Keratinocyte (primary cell): Measurements from ENCODE around the gene PCDHA6. TPM values are rescaled to one million over a fixed set of nuclear protein-coding genes. Genes with fewer than 3 reads are reported as not detected.

Source experiments
- DNase-seq: peaks from one replicate; pipeline ENCODE4 v3.0.0-alpha.2; 2011; ENCODE audit warnings: low read depth, missing footprints, low spot score
- FAIRE-seq: peaks from 2 replicates; lab custom pipeline; 2011; peaks lifted over from hg19 to GRCh38; lab: Jason Lieb, UNC
- H2AFZ ChIP-seq: 2 replicates; pipeline ENCODE4 v1.6.0; 2012; ENCODE audit warnings: low read length, control low read depth, inconsistent platforms; ENCODE audit not compliant: control insufficient read depth
- H3K27ac ChIP-seq: 2 replicates; pipeline ENCODE4 v1.5.1; 2011; ENCODE audit warnings: low read length; ENCODE audit not compliant: control insufficient read depth, insufficient read depth
- H3K27me3 ChIP-seq: 3 replicates; pipeline ENCODE4 v1.6.0; 2011; ENCODE audit warnings: low read length; ENCODE audit not compliant: control insufficient read depth, insufficient read depth; ENCODE audit errors: extremely low read depth
- H3K36me3 ChIP-seq, 2 experiments: 2 replicates in 1 of 2; 3 replicates in 1 of 2; pipeline ENCODE4 v1.5.1; 2011; ENCODE audit warnings: low read length in 2 of 2, mild to moderate bottlenecking in 1 of 2; ENCODE audit not compliant: control insufficient read depth in 2 of 2, insufficient read depth in 2 of 2; ENCODE audit errors: extremely low read depth in 1 of 2
- H3K4me1 ChIP-seq: 3 replicates; pipeline ENCODE4 v1.5.1; 2011; ENCODE audit warnings: low read length; ENCODE audit not compliant: control insufficient read depth, insufficient read depth; ENCODE audit errors: extremely low read depth
- H3K4me2 ChIP-seq: 3 replicates; pipeline ENCODE4 v1.6.0; 2011; ENCODE audit warnings: low read depth, low read length; ENCODE audit not compliant: control insufficient read depth, insufficient read depth; ENCODE audit errors: extremely low read depth
- H3K4me3 ChIP-seq, 3 experiments: fragments of 200-600 bp in 1 of 3; sonication (generic) in 1 of 3; 2 replicates in 2 of 3; 3 replicates in 1 of 3; pipeline ENCODE4 v1.5.1; 2011 to 2016; ENCODE audit warnings: low read length in 3 of 3, mild to moderate bottlenecking in 3 of 3, control low read depth in 2 of 3, inconsistent platforms in 1 of 3, low read depth in 1 of 3, mixed read lengths in 1 of 3, mixed run types in 1 of 3, moderate library complexity in 1 of 3; ENCODE audit not compliant: control insufficient read depth in 2 of 3, insufficient read depth in 2 of 3; ENCODE audit errors: extremely low read depth in 1 of 3
- H3K79me2 ChIP-seq: 2 replicates; pipeline ENCODE4 v1.6.0; 2012; ENCODE audit warnings: low read length; ENCODE audit not compliant: control insufficient read depth, insufficient read depth
- H3K9ac ChIP-seq: 3 replicates; pipeline ENCODE4 v1.6.0; 2011; ENCODE audit warnings: low read length; ENCODE audit not compliant: control insufficient read depth, insufficient read depth; ENCODE audit errors: extremely low read depth
- H3K9me1 ChIP-seq: 3 replicates; pipeline ENCODE4 v1.6.0; 2011; ENCODE audit warnings: low read length; ENCODE audit not compliant: control insufficient read depth, insufficient read depth; ENCODE audit errors: extremely low read depth
- H3K9me3 ChIP-seq: 2 replicates; pipeline ENCODE4 v1.5.1; 2012; ENCODE audit warnings: low read depth, low read length; ENCODE audit not compliant: control insufficient read depth
- H4K20me1 ChIP-seq: 3 replicates; pipeline ENCODE4 v1.6.0; 2011; ENCODE audit warnings: low read length; ENCODE audit not compliant: control insufficient read depth, insufficient read depth; ENCODE audit errors: extremely low read depth
- CTCF ChIP-seq, 3 experiments: IDR thresholded peaks in 1 of 3; conservative IDR thresholded peaks in 1 of 3; optimal IDR thresholded peaks in 1 of 3; 2 replicates in 2 of 3; 3 replicates in 1 of 3; pipeline versions ENCODE3 to v1.5.1; 2011; ENCODE audit warnings: low read length in 3 of 3, mild to moderate bottlenecking in 3 of 3, moderate library complexity in 2 of 3, control low read depth in 1 of 3, inconsistent platforms in 1 of 3; ENCODE audit not compliant: insufficient read depth in 2 of 3; ENCODE audit errors: extremely low read depth in 1 of 3
- EZH2 ChIP-seq: IDR thresholded peaks from one replicate; pipeline ENCODE4 v1.6.1; 2012; ENCODE audit warnings: inconsistent platforms, mild to moderate bottlenecking, low read length, moderate library complexity
- dilution Hi-C: fragments of 300-500 bp; cut with MboI; formaldehyde crosslinking; loops from one replicate; pipeline ENCODE4 v1.7.0; 2020; ENCODE audit warnings: low sequenced_read_pairs; ENCODE audit not compliant: extremely low pct_ligation_motif_present
- polyA plus RNA-seq, 5 experiments: library from polyadenylated mRNA; depleted of rRNA in 3 of 5; stranded (reverse) in 3 of 5; stranded (forward) in 1 of 5; unstranded in 1 of 5; fragments of >200 nt; gene quantifications; 1 replicate in 1 of 5; 2 replicates in 3 of 5; 3 replicates in 1 of 5; pipeline versions ENCODE4 v1.2.1 to v1.2.3, GENCODE V29; 2011 to 2012; ENCODE audit warnings: missing spikeins in 2 of 5, low read depth in 1 of 5, low replicate concordance in 1 of 5

The PCDHA6 gene
- polyA plus RNA-seq, 1 donor (not counting 4 experiments of a cell fraction or from before 2014, with no cell fraction given), result 0.04 TPM

- DNase-seq (no peak), FAIRE-seq (no peak)
- no peaks in the 10 kb centered on the region for H3K4me1 ChIP-seq
- TF ChIP-seq EZH2 (no peak), CTCF (optimal IDR thresholded peaks at IDR 0.05 in 1 of 3, IDR thresholded peaks at IDR 0.05 in 1 of 3, conservative IDR thresholded peaks at IDR 0.05 in 1 of 3; ENCODE audit: extremely low read depth in 1 of 3, insufficient read depth in 2 of 3, low read length in 3 of 3) (no peak)
- no peaks in the 10 kb centered on the region for H3K79me2 ChIP-seq
- H3K36me3 ChIP-seq, result no peaks in the 10 kb centered on the region
- H3K9ac ChIP-seq, result no peak overlapping the region
- peaks cover 24% of the 10 kb centered on the region for H3K9me3 ChIP-seq
- H3K27me3 ChIP-seq, result no peaks in the 10 kb centered on the region
- no peak overlapping the region for H3K27ac ChIP-seq
- no peak overlapping the region for H3K4me2 ChIP-seq
- dilution Hi-C loops, result no loop called here
- no peak overlapping the region for H3K4me3 ChIP-seq
- H3K9me1 ChIP-seq, result no peaks in the 10 kb centered on the region
- no peaks in the 10 kb centered on the region for H4K20me1 ChIP-seq
- H2AFZ ChIP-seq, result no peak overlapping the region
These were observed 36.7 kb upstream of the PCDHA6 start for GRCh38 chr5:140791089-140791488.

- Histone ChIP-seq H3K4me1 (no peaks in the 10 kb centered on the region), H3K9me3 (peaks cover 12% of the 10 kb centered on the region), H3K4me3 (no peak within 1 kb of the TSS), H3K4me2 (no peak within 1 kb of the TSS), H4K20me1 (no peaks in the 10 kb centered on the region), H3K27me3 (no peaks in the 10 kb centered on the region), H3K79me2 (no peaks in the 10 kb centered on the region), H2AFZ (no peak within 1 kb of the TSS), H3K27ac (no peak within 1 kb of the TSS), H3K9me1 (no peaks in the 10 kb centered on the region), H3K9ac (no peak within 1 kb of the TSS), H3K36me3 (no peaks in the 10 kb centered on the region)
- dilution Hi-C loops, result no loop called here
- FAIRE-seq (no peak), DNase-seq (no peak)
- no peak for TF ChIP-seq EZH2
- TF ChIP-seq CTCF (optimal IDR thresholded peaks at IDR 0.05 in 1 of 3, IDR thresholded peaks at IDR 0.05 in 1 of 3, conservative IDR thresholded peaks at IDR 0.05 in 1 of 3; ENCODE audit: extremely low read depth in 1 of 3, insufficient read depth in 2 of 3, low read length in 3 of 3), result no peak
These were observed 33.0 kb upstream of the PCDHA6 start, which contains the start of gene PCDHA2 for GRCh38 chr5:140794595-140795258. Gene PCDHA2 (plus strand): TSS chr5:140794852.
